ENCODE data around the gene PRKCSH.

The PRKCSH gene

DNA sequence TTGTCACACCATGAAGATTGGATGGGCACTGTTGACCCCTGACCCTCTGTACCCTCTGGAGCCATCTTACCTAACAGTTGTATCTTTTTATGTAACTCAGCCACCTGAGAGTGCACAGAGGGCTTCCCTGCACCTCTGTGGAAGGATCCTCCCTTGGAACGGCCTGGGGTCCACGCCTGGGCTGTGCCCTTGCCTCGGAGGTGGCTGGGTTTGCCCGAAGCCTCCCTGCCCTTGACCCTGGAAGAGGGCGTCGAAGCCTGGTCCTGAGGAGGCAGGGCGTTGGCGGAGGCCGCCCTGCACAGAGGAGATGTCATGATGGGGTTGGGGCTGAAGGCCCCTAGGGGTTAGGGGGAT lies 755 bp upstream of the PRKCSH start:
- peaks cover 15% of the 10 kb centered on the region for H3K79me2 ChIP-seq (ENCODE audit: low read length)
- H4K20me1 ChIP-seq (ENCODE audit: insufficient read depth, low read length): no peaks in the 10 kb centered on the region
- no peaks in the 10 kb centered on the region for H3K9me3 ChIP-seq (ENCODE audit: insufficient read depth, low read length)
- H3K27me3 ChIP-seq (ENCODE audit: low read depth, low read length): no peaks in the 10 kb centered on the region
- peak overlapping the region; percentile 81 for H3K4me3 ChIP-seq (ENCODE audit: low read length)
- TF ChIP-seq, protein P1, sequence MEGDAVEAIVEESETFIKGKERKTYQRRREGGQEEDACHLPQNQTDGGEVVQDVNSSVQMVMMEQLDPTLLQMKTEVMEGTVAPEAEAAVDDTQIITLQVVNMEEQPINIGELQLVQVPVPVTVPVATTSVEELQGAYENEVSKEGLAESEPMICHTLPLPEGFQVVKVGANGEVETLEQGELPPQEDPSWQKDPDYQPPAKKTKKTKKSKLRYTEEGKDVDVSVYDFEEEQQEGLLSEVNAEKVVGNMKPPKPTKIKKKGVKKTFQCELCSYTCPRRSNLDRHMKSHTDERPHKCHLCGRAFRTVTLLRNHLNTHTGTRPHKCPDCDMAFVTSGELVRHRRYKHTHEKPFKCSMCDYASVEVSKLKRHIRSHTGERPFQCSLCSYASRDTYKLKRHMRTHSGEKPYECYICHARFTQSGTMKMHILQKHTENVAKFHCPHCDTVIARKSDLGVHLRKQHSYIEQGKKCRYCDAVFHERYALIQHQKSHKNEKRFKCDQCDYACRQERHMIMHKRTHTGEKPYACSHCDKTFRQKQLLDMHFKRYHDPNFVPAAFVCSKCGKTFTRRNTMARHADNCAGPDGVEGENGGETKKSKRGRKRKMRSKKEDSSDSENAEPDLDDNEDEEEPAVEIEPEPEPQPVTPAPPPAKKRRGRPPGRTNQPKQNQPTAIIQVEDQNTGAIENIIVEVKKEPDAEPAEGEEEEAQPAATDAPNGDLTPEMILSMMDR (IDR thresholded peaks at IDR 0.05; ENCODE audit: low read depth, low read length): no peak
- no peak for TF ChIP-seq EZH2phosphoT487 (IDR thresholded peaks at IDR 0.05; ENCODE audit: low read depth)
- peaks cover 15% of the 10 kb centered on the region for H3K36me3 ChIP-seq (replicated peaks; ENCODE audit: low read depth, low read length)
- no peak overlapping the region for H3K27ac ChIP-seq (ENCODE audit: low read length)
- H3K9ac ChIP-seq (ENCODE audit: low read length): peak overlapping the region; percentile 60
- peak overlapping the region; percentile 99 for H2AFZ ChIP-seq (ENCODE audit: low read depth, low read length)
- peaks cover 28% of the 10 kb centered on the region for H3K4me1 ChIP-seq (ENCODE audit: low read length)
- peak overlapping the region; percentile 99 for H3K4me2 ChIP-seq (ENCODE audit: low read length)

DNA sequence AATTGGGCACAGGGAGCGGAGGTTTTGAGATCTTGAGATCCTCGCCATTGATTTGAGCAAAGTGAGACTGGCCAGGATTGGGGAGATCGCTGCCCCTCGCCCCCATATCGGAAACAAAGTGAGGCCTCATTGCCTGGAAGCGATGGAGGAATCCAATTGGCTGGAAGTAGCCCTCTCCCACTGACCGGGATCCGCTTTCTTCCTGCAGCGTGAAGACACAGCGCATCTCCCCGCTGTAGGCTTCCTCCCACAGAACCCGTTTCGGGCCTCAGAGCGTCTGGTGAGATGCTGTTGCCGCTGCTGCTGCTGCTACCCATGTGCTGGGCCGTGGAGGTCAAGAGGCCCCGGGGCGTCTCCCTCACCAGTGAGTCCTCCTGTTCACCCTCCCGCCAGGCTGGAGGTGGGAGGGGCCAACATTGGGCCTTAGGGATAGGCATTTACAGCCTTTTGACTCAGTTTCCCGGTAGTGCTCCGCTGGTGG lies 438 bp downstream of the PRKCSH start:
- no peaks in the 10 kb centered on the region for H3K27me3 ChIP-seq (ENCODE audit: low read depth, low read length)
- peak overlapping the region; percentile 88 for H3K4me2 ChIP-seq (ENCODE audit: low read length)
- TF ChIP-seq, protein P1 (IDR thresholded peaks at IDR 0.05; ENCODE audit: low read depth, low read length): no peak
- no peak for TF ChIP-seq EZH2phosphoT487 (IDR thresholded peaks at IDR 0.05; ENCODE audit: low read depth)
- H4K20me1 ChIP-seq (ENCODE audit: insufficient read depth, low read length): no peaks in the 10 kb centered on the region
- no peaks in the 10 kb centered on the region for H3K9me3 ChIP-seq (ENCODE audit: insufficient read depth, low read length)
- H3K4me3 ChIP-seq (ENCODE audit: low read length): peak overlapping the region; percentile 81
- H2AFZ ChIP-seq (ENCODE audit: low read depth, low read length): peak overlapping the region; percentile 7; the same call in 1 of the 2 replicates
- H3K9ac ChIP-seq (ENCODE audit: low read length): peak overlapping the region; percentile 84
- H3K79me2 ChIP-seq (ENCODE audit: low read length): peaks cover 15% of the 10 kb centered on the region
- peaks cover 28% of the 10 kb centered on the region for H3K4me1 ChIP-seq (ENCODE audit: low read length)
- peaks cover 20% of the 10 kb centered on the region for H3K36me3 ChIP-seq (replicated peaks; ENCODE audit: low read depth, low read length)
- peak overlapping the region; percentile 40 for H3K27ac ChIP-seq (ENCODE audit: low read length)

DNA sequence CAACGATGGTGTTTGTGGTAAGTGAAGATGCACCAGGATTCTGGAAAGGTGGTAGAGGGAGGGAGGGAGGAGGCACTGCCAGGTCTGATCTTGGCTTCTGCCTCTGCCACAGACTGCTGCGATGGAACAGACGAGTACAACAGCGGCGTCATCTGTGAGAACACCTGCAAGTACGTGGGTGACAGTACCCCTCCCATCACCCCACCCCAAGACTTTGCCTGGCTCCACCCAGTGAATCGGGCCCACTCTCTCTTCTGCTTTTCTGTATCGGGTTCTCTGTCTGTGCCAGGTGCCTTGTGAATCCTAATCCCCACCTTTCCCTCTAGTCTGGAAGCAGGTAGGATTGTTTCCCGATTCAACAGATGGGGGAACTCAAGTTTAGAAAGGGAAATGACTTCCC lies 2.5 kb downstream of the PRKCSH start:
- Histone ChIP-seq H4K20me1 (ENCODE audit: insufficient read depth, low read length) (no peaks in the 10 kb centered on the region), H3K79me2 (ENCODE audit: low read length) (peaks cover 15% of the 10 kb centered on the region), H3K9me3 (ENCODE audit: insufficient read depth, low read length) (no peaks in the 10 kb centered on the region), H3K9ac (ENCODE audit: low read length) (peak overlapping the region; percentile 34; the same call in 1 of the 2 replicates), H3K4me3 (ENCODE audit: low read length) (peak overlapping the region; percentile 40; the same call in 1 of the 2 replicates), H3K27me3 (ENCODE audit: low read depth, low read length) (no peaks in the 10 kb centered on the region), H2AFZ (ENCODE audit: low read depth, low read length) (no peak overlapping the region), H3K4me1 (ENCODE audit: low read length) (peaks cover 28% of the 10 kb centered on the region), H3K36me3 (replicated peaks; ENCODE audit: low read depth, low read length) (peaks cover 36% of the 10 kb centered on the region), H3K27ac (ENCODE audit: low read length) (peak overlapping the region; percentile 82), H3K4me2 (ENCODE audit: low read length) (peak overlapping the region; percentile 55)
- TF ChIP-seq, protein P1 (IDR thresholded peaks at IDR 0.05; ENCODE audit: low read depth, low read length): no peak
- TF ChIP-seq EZH2phosphoT487 (IDR thresholded peaks at IDR 0.05; ENCODE audit: low read depth): no peak

DNA sequence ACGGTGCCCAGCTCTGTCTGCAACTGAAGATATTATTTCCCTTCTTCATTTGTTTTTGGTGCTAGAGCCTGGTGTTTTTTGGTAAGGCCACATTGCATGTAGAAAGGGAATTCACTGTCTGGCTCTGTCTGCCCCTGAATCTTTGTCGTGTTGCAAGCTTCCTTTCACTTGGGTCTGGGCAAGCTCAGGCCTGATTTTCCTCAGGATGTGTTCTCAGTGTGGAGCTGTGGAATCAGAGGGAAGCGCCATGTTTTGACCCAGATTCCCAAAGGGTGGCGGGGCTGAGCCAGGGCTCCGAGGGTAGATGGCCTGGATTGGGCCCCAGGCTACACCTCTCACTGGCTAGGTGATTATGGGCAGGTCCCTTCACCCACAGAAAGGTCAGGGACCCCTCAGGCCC lies 8.6 kb downstream of the PRKCSH start:
- Histone ChIP-seq H3K27me3 (ENCODE audit: low read depth, low read length) (no peaks in the 10 kb centered on the region), H3K9ac (ENCODE audit: low read length) (no peak overlapping the region), H3K36me3 (replicated peaks; ENCODE audit: low read depth, low read length) (peaks cover 52% of the 10 kb centered on the region), H3K9me3 (ENCODE audit: insufficient read depth, low read length) (no peaks in the 10 kb centered on the region), H4K20me1 (ENCODE audit: insufficient read depth, low read length) (0 out of 2 replicates have a peak, but pooled peaks cover 2% of the 10 kb centered on the region), H3K27ac (ENCODE audit: low read length) (no peak overlapping the region), H2AFZ (ENCODE audit: low read depth, low read length) (no peak overlapping the region), H3K4me2 (ENCODE audit: low read length) (no peak overlapping the region), H3K4me1 (ENCODE audit: low read length) (no peaks in the 10 kb centered on the region), H3K4me3 (ENCODE audit: low read length) (no peak overlapping the region), H3K79me2 (ENCODE audit: low read length) (no peaks in the 10 kb centered on the region; the same call in 1 of the 2 replicates)
- no peak for TF ChIP-seq EZH2phosphoT487 (IDR thresholded peaks at IDR 0.05; ENCODE audit: low read depth)
- TF ChIP-seq, protein P1 (IDR thresholded peaks at IDR 0.05; ENCODE audit: low read depth, low read length): no peak

All from OCI-LY3 (cell line).